Psoas muscle (tissue), 8 donors: ENCODE results near the gene MAP1S. TPM values are rescaled to one million over a fixed set of nuclear protein-coding genes. Genes with fewer than 3 reads are reported as not detected.
"Not testable (repeated sequence)": the region's sequence is repeated elsewhere in the genome, so short reads cannot be mapped to it uniquely, and the experiment has no call there.

ENCODE experiments used
- ATAC-seq, 4 donors: fragments of 200-7000 bp; cut with Tn5 transposase; one replicate each; pipeline ENCODE4 v1.9.1; 2020; ENCODE audit warnings: moderate library complexity in 3 of 4, mild to moderate bottlenecking in 2 of 4
- DNase-seq, 2 donors: peaks; one replicate each; pipeline ENCODE4 v3.0.0-alpha.2; 2020
- H3K27ac ChIP-seq: fragments of 200-600 bp; one replicate; pipeline ENCODE4 v1.8.0; 2022
- H3K27me3 ChIP-seq, 3 donors: fragments of 200-600 bp in 1 of 3; one replicate each; pipeline versions ENCODE4 v1.6.1 to v1.8.0; 2013 to 2022; ENCODE audit warnings: low read length in 2 of 3, mild to moderate bottlenecking in 2 of 3, moderate library complexity in 1 of 3; ENCODE audit not compliant: insufficient read depth in 3 of 3
- H3K36me3 ChIP-seq, 2 donors: fragments of 200-600 bp in 1 of 2; one replicate each; pipeline versions ENCODE4 v1.6.1 to v1.8.0; 2013 to 2022; ENCODE audit warnings: low read depth in 1 of 2, mild to moderate bottlenecking in 1 of 2, moderate library complexity in 1 of 2; ENCODE audit not compliant: insufficient read depth in 1 of 2
- H3K4me1 ChIP-seq: fragments of 200-600 bp; one replicate; pipeline ENCODE4 v1.8.0; 2022
- H3K4me3 ChIP-seq: fragments of 200-600 bp; one replicate; pipeline ENCODE4 v1.8.0; 2022; ENCODE audit warnings: mild to moderate bottlenecking
- H3K9me3 ChIP-seq: fragments of 200-600 bp; one replicate; pipeline ENCODE4 v1.8.0; 2022
- CTCF ChIP-seq: fragments of 200-600 bp; IDR thresholded peaks from one replicate; pipeline ENCODE4 v1.8.0; 2022; ENCODE audit warnings: antibody characterized with exemption
- WGBS, 3 donors: extraction: QIAGEN DNeasy Blood & Tissue Kit; methylation state at CpG; one replicate each; pipeline versions ENCODE4 v1.1.6 to v1.1.7; 2013; 5-methylcytosine and 5-hydroxymethylcytosine counted together
- intact Hi-C, 2 donors: fragments of 100-400 bp; cut with DNase I; formaldehyde crosslinking; loops; one replicate each; pipeline versions ENCODE4 v1.11.0 to v1.14.2; 2022
- polyA plus RNA-seq, 3 donors: library from polyadenylated mRNA; stranded (reverse); fragments of 200-250 nt; gene quantifications; one replicate each; pipeline ENCODE4 v1.2.3, GENCODE V29; 2013
- total RNA-seq, 4 donors: library from RNA; stranded (reverse); fragmentation: NEBNext Ultra II Directional in 2 of 4; extraction: Animal tissue kit (Norgen Biotek cat#: 25700) in 2 of 4; gene quantifications; one replicate each; pipeline versions ENCODE4 v1.2.1 to v1.2.4, GENCODE V29; 2021 to 2023
- donor health status: healthy with polysubstance abuse.
- donor health status: DM: no; HTN: no; CAD: no; lungs with moderate emphysema.
- donor health status: Bipolar disorder and iron deficiency.
- donor health status: healthy.
- donor health status: DM: yes; HTN: yes; CAD: no.
- donor health status: DM: no; HTN: no; CAD: no.
- donor health status: DM: no; HTN: no; CAD: no.
- donor health status: DM: yes; HTN: yes; CAD: no.

MAP1S gene
- total and polyA plus RNA-seq, 7 donors = 19.1 to 60.6 (median 42.4) TPM

- 10 to 15% (median 13%) methylated on average over 22 to 25 of the region's 25 CpGs for WGBS, 3 donors
- H3K4me3 ChIP-seq = no peak overlapping the region
- DNase-seq (peak in 1 of 2 donors; percentile 39), ATAC-seq (no peak)
- H3K27me3 ChIP-seq = peaks cover 0 to 59% (median 24%) of the 10 kb centered on the region in 3 donors
- no peak for TF ChIP-seq CTCF
- no peak overlapping the region for H3K27ac ChIP-seq
- no peaks in the 10 kb centered on the region for H3K36me3 ChIP-seq
- no peaks in the 10 kb centered on the region for H3K9me3 ChIP-seq
- no peaks in the 10 kb centered on the region for H3K4me1 ChIP-seq
- intact Hi-C loops = no loop called here
Measured at GRCh38 chr19:17778968-17779929, 60.0 kb downstream of the MAP1S start.

- Histone ChIP-seq H3K9me3 (no peaks in the 10 kb centered on the region), H3K4me3 (no peak overlapping the region), H3K27me3 (peaks cover 0 to 52% (median 21%) of the 10 kb centered on the region in 3 donors), H3K4me1 (no peaks in the 10 kb centered on the region), H3K27ac (no peak overlapping the region), H3K36me3 (no peaks in the 10 kb centered on the region)
- no peak for TF ChIP-seq CTCF
- ATAC-seq (no peak), DNase-seq (no peak)
- 84 to 100% (median 86%) methylated on average over 2 of the region's 2 CpGs for WGBS, 3 donors
- intact Hi-C loops = loop anchor here in 1 of 2 donors (5.0 kb wide), 1 partner anchor 1378 kb away; no protein-coding TSS in a partner anchor
Measured at GRCh38 chr19:17780781-17781180, 61.5 kb downstream of the MAP1S start.

GRCh38 chr19:17783721-17784120 lies 64.4 kb downstream of the MAP1S start:
- H3K27me3 ChIP-seq = peaks cover 0 to 28% (median 18%) of the 10 kb centered on the region in 3 donors

More at GRCh38 chr19:17783721-17784120, 64.4 kb downstream of the MAP1S start:
- not testable (repeated sequence) for H3K4me3 ChIP-seq, H3K27ac ChIP-seq, DNase-seq, H3K9me3 ChIP-seq, H3K36me3 ChIP-seq, H3K4me1 ChIP-seq, ATAC-seq
- intact Hi-C loops = loop anchor here in 1 of 2 donors (5.0 kb wide), 1 partner anchor 1381 kb away; no protein-coding TSS in a partner anchor
- 63 to 75% (median 65%) methylated on average over 5 of the region's 5 CpGs for WGBS, 3 donors

Other genes with a start within 250 kb of the MAP1S start
- gene SLC27A1, start 249.0 kb upstream of the MAP1S start, total RNA-seq = 10 to 100 TPM; 18.4 to 40.1 (median 27.9) TPM
- 10 to 100 TPM; 11.8 to 30.6 (median 24.1) TPM for gene SLC27A1, start 249.0 kb upstream of the MAP1S start, polyA plus RNA-seq
- gene PGLS, start 207.8 kb upstream of the MAP1S start, total RNA-seq = 10 to 100 TPM; 14.8 to 17.3 (median 16.3) TPM
- gene PGLS, start 207.8 kb upstream of the MAP1S start, polyA plus RNA-seq = 10 to 100 TPM; 11.7 to 53.5 (median 18.3) TPM
- 10 to 100 TPM; 19.8 to 27.7 (median 23.3) TPM for gene COLGALT1, start 163.8 kb upstream of the MAP1S start, total RNA-seq
- 10 to 100 TPM; 15.3 to 34.8 (median 21.4) TPM for gene COLGALT1, start 163.8 kb upstream of the MAP1S start, polyA plus RNA-seq
- under 1 TPM in 2 of 4 donors, not detected in 2; 0.04 to 0.19 TPM for gene UNC13A, start 31.1 kb upstream of the MAP1S start, total RNA-seq
- gene UNC13A, start 31.1 kb upstream of the MAP1S start, polyA plus RNA-seq = under 1 TPM in 2 of 3 donors, not detected in 1; 0.04 to 0.05 TPM
- gene FCHO1, start 32.0 kb downstream of the MAP1S start, total RNA-seq = under 1 TPM; 0.15 to 0.68 (median 0.58) TPM
- gene FCHO1, start 32.0 kb downstream of the MAP1S start, polyA plus RNA-seq = under 1 TPM in 2 of 3 donors, not detected in 1; 0.10 to 0.22 TPM
- gene B3GNT3, start 75.7 kb downstream of the MAP1S start, total RNA-seq = under 1 TPM in 1 of 4 donors, not detected in 3; 0.38 TPM
- under 1 TPM in 2 of 3 donors, not detected in 1; 0.03 to 0.08 TPM for gene B3GNT3, start 75.7 kb downstream of the MAP1S start, polyA plus RNA-seq
- gene INSL3, start 102.0 kb downstream of the MAP1S start, total RNA-seq = not detected
- not detected for gene INSL3, start 102.0 kb downstream of the MAP1S start, polyA plus RNA-seq
- gene JAK3, start 128.5 kb downstream of the MAP1S start, total RNA-seq = 1 to 10 TPM in 3 of 4 donors, under 1 TPM in 1; 0.95 to 4.0 (median 1.1) TPM
- under 1 TPM; 0.17 to 0.35 (median 0.31) TPM for gene JAK3, start 128.5 kb downstream of the MAP1S start, polyA plus RNA-seq
- 1,000 to 10,000 TPM; 1,164 to 1,735 (median 1,510) TPM for gene RPL18A, start 140.4 kb downstream of the MAP1S start, total RNA-seq
- 1,000 to 10,000 TPM; 2,246 to 3,046 (median 2,399) TPM for gene RPL18A, start 140.4 kb downstream of the MAP1S start, polyA plus RNA-seq
- gene SLC5A5, start 152.5 kb downstream of the MAP1S start, total RNA-seq = not detected
- gene SLC5A5, start 152.5 kb downstream of the MAP1S start, polyA plus RNA-seq = not detected
- 100 to 1,000 TPM in 2 of 4 donors, 10 to 100 TPM in 2; 92.1 to 122 (median 99.6) TPM for gene CCDC124, start 213.5 kb downstream of the MAP1S start, total RNA-seq
- gene CCDC124, start 213.5 kb downstream of the MAP1S start, polyA plus RNA-seq = 100 to 1,000 TPM; 167 to 266 (median 176) TPM
- not detected for gene KCNN1, start 247.6 kb downstream of the MAP1S start, total RNA-seq
- gene KCNN1, start 247.6 kb downstream of the MAP1S start, polyA plus RNA-seq = under 1 TPM in 2 of 3 donors, not detected in 1; 0.01 to 0.06 TPM